ENCODE data around the gene CLSTN2. TPM values are rescaled to one million over a fixed set of nuclear protein-coding genes. Genes with fewer than 3 reads are reported as not detected.

CLSTN2 gene
- total RNA-seq, 1 experiment from 2014 or later = 0.68 TPM

DNA sequence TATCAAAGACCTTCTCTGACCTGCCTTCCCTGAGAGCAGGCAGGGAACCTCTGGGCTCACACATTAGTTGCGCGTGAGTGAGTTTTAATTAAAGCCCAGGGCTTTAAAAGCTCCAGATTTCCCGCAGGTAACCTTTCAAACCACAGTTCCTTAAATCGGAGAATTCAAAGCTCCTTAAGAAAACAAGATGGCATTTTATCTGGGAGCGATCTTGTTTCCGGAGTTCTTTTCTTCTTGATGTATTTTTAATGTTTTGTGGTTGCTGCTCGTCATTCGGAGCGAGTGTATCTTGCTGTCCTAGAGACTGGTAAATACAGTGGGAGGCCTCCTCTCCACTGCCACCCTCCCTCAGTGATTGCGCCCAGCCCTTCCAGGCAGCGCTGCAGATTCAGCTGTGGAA, 284.3 kb downstream of the CLSTN2 start:
- Histone ChIP-seq H2BK20ac (ENCODE audit: low read depth, low read length, poor library complexity, severe bottlenecking) (no peak overlapping the region), H3K56ac (ENCODE audit: insufficient read length, low read depth, low read length) (no peak overlapping the region), H3K27ac (ENCODE audit: insufficient read length, low read depth, low read length) (no peak overlapping the region), H2BK5ac (ENCODE audit: insufficient read length, low read length) (no peak overlapping the region), H3K23ac (ENCODE audit: insufficient read length, low read depth, low read length) (no peak overlapping the region), H3K27me3 (ENCODE audit: insufficient read depth, low read length) (no peaks in the 10 kb centered on the region; the same call in 1 of the 2 replicates), H4K20me1 (ENCODE audit: control insufficient read depth, insufficient read depth, insufficient read length) (no peaks in the 10 kb centered on the region), H3K14ac (ENCODE audit: insufficient read depth, low read length) (no peak overlapping the region), H4K8ac (replicated peaks; ENCODE audit: insufficient read length, low read depth, low read length) (no peak overlapping the region), H3K9ac (ENCODE audit: extremely low read depth, insufficient read length, low read length) (no peak overlapping the region), H3K23me2 (ENCODE audit: insufficient read length, low read depth, low read length, poor library complexity, severe bottlenecking) (no peaks in the 10 kb centered on the region), H3K18ac (ENCODE audit: insufficient read length, low read depth, low read length) (no peak overlapping the region), H2BK12ac (ENCODE audit: insufficient read length, low read depth, low read length) (no peak overlapping the region), H4K91ac (ENCODE audit: insufficient read length, low read depth, low read length) (no peak overlapping the region), H3K79me2 (ENCODE audit: insufficient read depth, low read length) (no peaks in the 10 kb centered on the region), H4K5ac (ENCODE audit: insufficient read length, low read depth, low read length) (no peak overlapping the region), H3K4me1 (ENCODE audit: insufficient read depth, low read length) (0 out of 2 replicates have a peak, but pooled peaks cover 3% of the 10 kb centered on the region), H3K79me1 (ENCODE audit: insufficient read depth, low read depth, low read length, poor library complexity, severe bottlenecking) (no peaks in the 10 kb centered on the region), H3K4ac (ENCODE audit: low read depth, low read length) (no peak overlapping the region), H3K4me2 (ENCODE audit: insufficient read depth, insufficient read length, low read length) (no peak overlapping the region), H2AFZ (ENCODE audit: low read length) (no peak overlapping the region), H3K9me3 (ENCODE audit: control insufficient read depth, low read depth, low read length) (no peaks in the 10 kb centered on the region), H2BK15ac (ENCODE audit: low read depth, low read length) (no peak overlapping the region), H2BK120ac (ENCODE audit: low read depth, low read length, poor library complexity, severe bottlenecking) (no peak overlapping the region), H3T11ph (ENCODE audit: low read length) (no peak overlapping the region), H2AK5ac (ENCODE audit: insufficient read length, low read length) (no peak overlapping the region)
- DNase-seq = no peak
- H3K9me3 Mint-ChIP-seq = peaks cover 16 to 18% of the 10 kb centered on the region in 2 experiments
- H3K4me3 Mint-ChIP-seq = no peak overlapping the region
- peaks cover 12 to 27% of the 10 kb centered on the region in 2 experiments for H3K4me1 Mint-ChIP-seq
- no peaks in the 10 kb centered on the region for H3K27me3 Mint-ChIP-seq (ENCODE audit: low read depth)
- H3K36me3 Mint-ChIP-seq (ENCODE audit: insufficient read depth in 1 of 3, low read depth in 3 of 3) = peaks cover 10 to 22% (median 14%) of the 10 kb centered on the region in 3 experiments
- no peak overlapping the region for H3K27ac Mint-ChIP-seq
- TF ChIP-seq, protein P1, sequence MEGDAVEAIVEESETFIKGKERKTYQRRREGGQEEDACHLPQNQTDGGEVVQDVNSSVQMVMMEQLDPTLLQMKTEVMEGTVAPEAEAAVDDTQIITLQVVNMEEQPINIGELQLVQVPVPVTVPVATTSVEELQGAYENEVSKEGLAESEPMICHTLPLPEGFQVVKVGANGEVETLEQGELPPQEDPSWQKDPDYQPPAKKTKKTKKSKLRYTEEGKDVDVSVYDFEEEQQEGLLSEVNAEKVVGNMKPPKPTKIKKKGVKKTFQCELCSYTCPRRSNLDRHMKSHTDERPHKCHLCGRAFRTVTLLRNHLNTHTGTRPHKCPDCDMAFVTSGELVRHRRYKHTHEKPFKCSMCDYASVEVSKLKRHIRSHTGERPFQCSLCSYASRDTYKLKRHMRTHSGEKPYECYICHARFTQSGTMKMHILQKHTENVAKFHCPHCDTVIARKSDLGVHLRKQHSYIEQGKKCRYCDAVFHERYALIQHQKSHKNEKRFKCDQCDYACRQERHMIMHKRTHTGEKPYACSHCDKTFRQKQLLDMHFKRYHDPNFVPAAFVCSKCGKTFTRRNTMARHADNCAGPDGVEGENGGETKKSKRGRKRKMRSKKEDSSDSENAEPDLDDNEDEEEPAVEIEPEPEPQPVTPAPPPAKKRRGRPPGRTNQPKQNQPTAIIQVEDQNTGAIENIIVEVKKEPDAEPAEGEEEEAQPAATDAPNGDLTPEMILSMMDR (conservative IDR thresholded peaks at IDR 0.05) = no peak
- WGBS (ENCODE audit: extremely low coverage, insufficient read length, low lambda C conversion rate) = no CpG with 5 or more reads among the region's 11 CpGs

Data from H9 (cell line).